OCI-LY7 (cell line): ENCODE results near the gene HIVEP2. TPM values are rescaled to one million over a fixed set of nuclear protein-coding genes. Genes with fewer than 3 reads are reported as not detected.
A peak's percentile ranks its signal among the peaks of the same experiment; 100 is the strongest.

Experiments
- BruUV-seq: library from RNA; stranded (reverse); fragments of 400-500 nt; replicated peaks from 2 replicates; lab custom pipeline; 2021; lab: Mats Ljungman, UMichigan
- CTCF ChIA-PET: fragments of 300-600 bp; sonication (Branson Sonifier 250); formaldehyde crosslinking; loops from one replicate; lab custom pipeline; 2022; ENCODE audit warnings: antibody characterized with exemption; ENCODE audit not compliant: unreplicated experiment; lab: Charles Lee
- POLR2A ChIA-PET: fragments of 300-600 bp; sonication (Branson Sonifier 250); formaldehyde crosslinking; loops from one replicate; lab custom pipeline; 2022; ENCODE audit warnings: antibody characterized with exemption; lab: Charles Lee
- DNase-seq: peaks from one replicate; pipeline ENCODE4 v3.0.0-alpha.2; 2015; ENCODE audit warnings: low spot score
- H2AFZ ChIP-seq: fragments of 200-600 bp; sonication (generic), shearing (Covaris generic); 2 replicates; pipeline ENCODE4 v1.6.1; 2014; ENCODE audit warnings: mild to moderate bottlenecking, antibody characterized with exemption, low read length, moderate library complexity
- H3K27ac ChIP-seq: fragments of 200-600 bp; sonication (generic); 2 replicates; pipeline ENCODE4 v1.5.1; 2014; ENCODE audit warnings: mixed run types, low read depth, mild to moderate bottlenecking, moderate library complexity, low read length, inconsistent platforms; ENCODE audit not compliant: poor library complexity, severe bottlenecking
- H3K36me3 ChIP-seq: fragments of 200-600 bp; sonication (generic); 2 replicates; pipeline ENCODE4 v1.6.1; 2014; ENCODE audit warnings: mild to moderate bottlenecking, antibody characterized with exemption, low read length, moderate library complexity, mixed read lengths; ENCODE audit not compliant: insufficient read depth
- H3K4me1 ChIP-seq: fragments of 200-600 bp; sonication (generic); 2 replicates; pipeline ENCODE4 v1.5.1; 2014; ENCODE audit warnings: mild to moderate bottlenecking, low read length; ENCODE audit not compliant: insufficient read depth, poor library complexity, severe bottlenecking
- H3K4me2 ChIP-seq: fragments of 200-600 bp; sonication (generic); 2 replicates; pipeline ENCODE4 v1.6.1; 2014; ENCODE audit warnings: mild to moderate bottlenecking, low read length
- H3K4me3 ChIP-seq: fragments of 200-600 bp; sonication (generic); 2 replicates; pipeline ENCODE4 v1.5.1; 2014; ENCODE audit warnings: mild to moderate bottlenecking, low read depth, low read length; ENCODE audit not compliant: poor library complexity, severe bottlenecking
- H3K79me2 ChIP-seq: fragments of 200-600 bp; sonication (generic); 2 replicates; pipeline ENCODE4 v1.6.1; 2016; ENCODE audit warnings: low read depth, mild to moderate bottlenecking, low read length, moderate library complexity, mixed read lengths; ENCODE audit not compliant: insufficient read depth
- H3K9me2 ChIP-seq: fragments of 200-600 bp; sonication (generic); 2 replicates; pipeline ENCODE4 v1.6.1; 2016; ENCODE audit warnings: mild to moderate bottlenecking, low read length, mixed read lengths; ENCODE audit not compliant: insufficient read depth
- H3K9me3 ChIP-seq: fragments of 200-600 bp; sonication (generic); 2 replicates; pipeline ENCODE4 v1.6.1; 2014; ENCODE audit warnings: mild to moderate bottlenecking, mixed run types, low read length, mixed read lengths
- H4K20me1 ChIP-seq: fragments of 200-600 bp; sonication (generic); 2 replicates; pipeline ENCODE4 v1.6.1; 2014; ENCODE audit warnings: mild to moderate bottlenecking, antibody characterized with exemption, low read length, moderate library complexity, mixed read lengths; ENCODE audit not compliant: insufficient read depth
- CTCF ChIP-seq: fragments of 200-600 bp; sonication (generic); conservative IDR thresholded peaks from 2 replicates; pipeline ENCODE4 v1.5.1; 2014; ENCODE audit warnings: mild to moderate bottlenecking, antibody characterized with exemption, low read length, moderate library complexity, mixed read lengths
- EZH2phosphoT487 ChIP-seq: fragments of 200-600 bp; sonication (generic); IDR thresholded peaks from 2 replicates; pipeline ENCODE4 v1.6.1; 2018; ENCODE audit warnings: low read depth, borderline replicate concordance, mild to moderate bottlenecking, mixed run types, antibody characterized with exemption, low read length, moderate library complexity, mixed read lengths
- intact Hi-C: fragments of 100-400 bp; cut with micrococcal nuclease; formaldehyde crosslinking; loops from one replicate; pipeline ENCODE4 v1.10.0; 2022; ENCODE audit not compliant: unreplicated experiment
- total RNA-seq, 2 experiments: library from RNA; depleted of rRNA in 1 of 2; stranded (reverse); fragments of >200 nt in 1 of 2; shearing (Covaris generic) in 1 of 2; gene quantifications; 2 replicates each; pipeline ENCODE4 v1.2.3, GENCODE V29; 2014 to 2022

HIVEP2 gene
- total RNA-seq, 2 experiments from 2014 or later: 18.8 to 24.6 TPM

DNA sequence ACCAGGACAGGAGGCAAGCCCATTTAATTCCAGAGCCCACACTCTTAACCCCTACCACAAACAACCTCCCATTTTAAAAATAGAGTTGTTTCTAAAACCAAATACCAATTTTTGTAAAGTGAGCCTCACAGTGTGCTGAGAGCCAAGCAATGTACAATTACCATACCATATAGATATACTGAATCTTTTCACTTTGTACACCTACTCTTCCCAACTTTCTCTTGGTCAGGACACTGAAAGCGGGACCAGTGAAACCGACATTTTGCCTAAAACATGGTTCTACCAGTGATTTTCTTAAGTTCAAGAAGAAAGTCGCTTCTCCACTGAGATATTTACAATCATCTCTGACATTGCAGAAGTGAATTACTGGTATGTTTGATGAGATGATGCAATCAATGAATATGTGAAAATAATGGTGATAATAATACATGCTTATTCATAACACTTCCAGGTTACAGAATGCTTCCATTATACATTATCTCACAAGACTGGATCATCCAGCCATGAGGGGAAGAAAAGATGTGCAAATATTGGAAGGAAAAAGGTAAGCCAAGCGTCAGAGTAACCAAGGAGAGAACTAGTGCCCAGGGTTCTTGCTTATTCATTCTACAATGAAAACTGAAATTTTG lies 74.1 kb downstream of the HIVEP2 start:
- POLR2A ChIA-PET: no interaction called here
- no peak for DNase-seq
- CTCF ChIA-PET: no interaction called here
- Histone ChIP-seq H3K4me3 (no peak overlapping the region), H3K4me2 (no peak overlapping the region), H3K79me2 (peaks cover 64% of the 10 kb centered on the region; the same call in 1 of the 2 replicates), H3K9me2 (no peaks in the 10 kb centered on the region), H3K36me3 (peaks cover 8% of the 10 kb centered on the region; the same call in 1 of the 2 replicates), H3K4me1 (peaks cover 46% of the 10 kb centered on the region), H2AFZ (no peak overlapping the region), H3K9me3 (no peaks in the 10 kb centered on the region), H4K20me1 (peaks cover 7% of the 10 kb centered on the region; the same call in 1 of the 2 replicates), H3K27ac (no peak overlapping the region)
- BruUV-seq: no TSS peak
- intact Hi-C loops: no loop called here
- TF ChIP-seq EZH2phosphoT487 (no peak), CTCF (no peak)

GRCh38 chr6:142868917-142869316 lies 76.1 kb downstream of the HIVEP2 start:
- Histone ChIP-seq H3K9me2 (no peaks in the 10 kb centered on the region), H3K4me3 (no peak overlapping the region), H3K36me3 (peaks cover 5% of the 10 kb centered on the region; the same call in 1 of the 2 replicates), H3K27ac (no peak overlapping the region), H3K4me2 (peak overlapping the region; percentile 44; the same call in 1 of the 2 replicates), H3K4me1 (peaks cover 46% of the 10 kb centered on the region), H3K79me2 (peaks cover 66% of the 10 kb centered on the region; the same call in 1 of the 2 replicates), H4K20me1 (peaks cover 7% of the 10 kb centered on the region; the same call in 1 of the 2 replicates), H2AFZ (no peak overlapping the region), H3K9me3 (no peaks in the 10 kb centered on the region)
- intact Hi-C loops: no loop called here
- ChIA-PET CTCF (no interaction called here), POLR2A (interaction anchor here (0.6 to 1.2 kb wide), 5 partner anchors 12 to 64 kb away, joined by 4 to 7 read pairs (median 4); no protein-coding TSS in a partner anchor)
- no peak for TF ChIP-seq EZH2phosphoT487
- peak; percentile 55; the same call in 1 of the 2 replicates for TF ChIP-seq CTCF
- DNase-seq: no peak
- BruUV-seq: no TSS peak
